Liver (tissue), 9 donors: Measurements from ENCODE around the gene FTO. TPM values are rescaled to one million over a fixed set of nuclear protein-coding genes. Genes with fewer than 3 reads are reported as not detected.

ENCODE experiments used
- DNase-seq: peaks from one replicate; pipeline ENCODE4 v3.0.0-alpha.2; 2017; ENCODE audit warnings: low spot score
- H3K27ac ChIP-seq, 2 donors: one replicate each; pipeline ENCODE4 v1.7.0; 2013; ENCODE audit warnings: inconsistent platforms in 2 of 2, low read length in 2 of 2, control low read depth in 1 of 2, low read depth in 1 of 2, mild to moderate bottlenecking in 1 of 2
- H3K27me3 ChIP-seq, 4 donors: one replicate each; pipeline versions ENCODE4 v1.6.1 to v1.7.0; 2013; ENCODE audit warnings: low read length in 3 of 4, inconsistent platforms in 1 of 4, mild to moderate bottlenecking in 1 of 4, moderate library complexity in 1 of 4; ENCODE audit not compliant: control insufficient read depth in 4 of 4, insufficient read depth in 4 of 4
- H3K36me3 ChIP-seq, 4 donors: one replicate each; pipeline versions ENCODE4 v1.6.1 to v1.7.0; 2013; ENCODE audit warnings: low read length in 3 of 4, mild to moderate bottlenecking in 3 of 4, low read depth in 1 of 4, moderate library complexity in 1 of 4; ENCODE audit not compliant: control insufficient read depth in 4 of 4, insufficient read depth in 3 of 4
- H3K4me1 ChIP-seq, 4 donors: one replicate each; pipeline versions ENCODE4 v1.6.1 to v1.7.0; 2013; ENCODE audit warnings: low read length in 3 of 4, mild to moderate bottlenecking in 3 of 4, moderate library complexity in 1 of 4; ENCODE audit not compliant: control insufficient read depth in 4 of 4, insufficient read depth in 4 of 4
- H3K4me3 ChIP-seq, 3 donors: one replicate each; pipeline versions ENCODE4 v1.6.1 to v1.7.0; 2013; ENCODE audit warnings: low read length in 3 of 3, control low read depth in 1 of 3, low read depth in 1 of 3, mild to moderate bottlenecking in 1 of 3
- H3K9ac ChIP-seq, 2 donors: one replicate each; pipeline ENCODE4 v1.7.0; 2013; ENCODE audit warnings: low read length in 2 of 2, mild to moderate bottlenecking in 2 of 2, moderate library complexity in 2 of 2, control low read depth in 1 of 2, low read depth in 1 of 2
- H3K9me3 ChIP-seq, 4 donors: one replicate each; pipeline versions ENCODE4 v1.6.1 to v1.7.0; 2013; ENCODE audit warnings: low read length in 3 of 4; ENCODE audit not compliant: control insufficient read depth in 4 of 4
- EGR1 ChIP-seq, 2 donors: IDR thresholded peaks; 2 replicates each; pipeline ENCODE4 v1.6.1; 2016 to 2018; ENCODE audit warnings: antibody characterized with exemption in 2 of 2, low read depth in 2 of 2
- FOXA1 ChIP-seq: IDR thresholded peaks from 2 replicates; pipeline ENCODE4 v1.6.1; 2016; ENCODE audit warnings: antibody characterized with exemption
- FOXA2 ChIP-seq: IDR thresholded peaks from 2 replicates; pipeline ENCODE4 v1.6.1; 2016; ENCODE audit warnings: antibody characterized with exemption
- GABPA ChIP-seq, 2 donors: IDR thresholded peaks in 1 of 2; conservative IDR thresholded peaks in 1 of 2; 2 replicates each; pipeline ENCODE4 v1.6.1; 2016; ENCODE audit warnings: antibody characterized with exemption in 2 of 2, mild to moderate bottlenecking in 1 of 2, moderate library complexity in 1 of 2
- HNF4A ChIP-seq, 2 donors: conservative IDR thresholded peaks; 2 replicates each; pipeline ENCODE4 v1.6.1; 2016; ENCODE audit warnings: antibody characterized with exemption in 2 of 2, mild to moderate bottlenecking in 2 of 2
- HNF4G ChIP-seq: IDR thresholded peaks from 2 replicates; pipeline ENCODE4 v1.6.1; 2016; ENCODE audit warnings: antibody characterized with exemption
- JUND ChIP-seq, 2 donors: IDR thresholded peaks; 2 replicates each; pipeline ENCODE4 v1.6.1; 2016; ENCODE audit warnings: antibody characterized with exemption in 2 of 2
- RAD21 ChIP-seq, 2 donors: IDR thresholded peaks; 2 replicates each; pipeline ENCODE4 v1.6.1; 2016; ENCODE audit warnings: antibody characterized with exemption in 2 of 2, mild to moderate bottlenecking in 2 of 2
- RXRA ChIP-seq, 2 donors: IDR thresholded peaks; 2 replicates each; pipeline ENCODE4 v1.6.1; 2017 to 2018; ENCODE audit warnings: antibody characterized with exemption in 2 of 2, mild to moderate bottlenecking in 1 of 2
- TAF1 ChIP-seq: conservative IDR thresholded peaks from 2 replicates; pipeline ENCODE4 v1.6.1; 2016; ENCODE audit warnings: antibody characterized with exemption, mild to moderate bottlenecking
- YY1 ChIP-seq: IDR thresholded peaks from 2 replicates; pipeline ENCODE4 v1.6.1; 2016; ENCODE audit warnings: antibody characterized with exemption, mild to moderate bottlenecking
- WGBS: extraction: QIAGEN DNeasy Blood & Tissue Kit; methylation state at CpG from one replicate; pipeline ENCODE4 v1.1.7; 2013; 5-methylcytosine and 5-hydroxymethylcytosine counted together
- polyA plus RNA-seq, 2 donors: library from polyadenylated mRNA; stranded (reverse) in 1 of 2; unstranded in 1 of 2; fragments of 200-250 nt in 1 of 2; fragments of >200 nt in 1 of 2; fragmentation: Nextera tagmentation in 1 of 2; extraction: Ambion mirVana in 1 of 2; gene quantifications; one replicate each; pipeline versions ENCODE4 v1.2.1 to v1.2.3, GENCODE V29; 2013 to 2015
- total RNA-seq, 2 donors: library from RNA; depleted of rRNA; stranded (reverse); fragments of >200 nt; gene quantifications; one replicate each; pipeline ENCODE4 v1.2.3, GENCODE V29; 2014
- TF ChIP-seq, protein P1 (sequence below): IDR thresholded peaks from 2 replicates; pipeline ENCODE4 v1.6.1; 2016; ENCODE audit warnings: antibody characterized with exemption, mild to moderate bottlenecking
- TF ChIP-seq, protein P2 (sequence below): fragments of 150-350 bp; IDR thresholded peaks from 2 replicates; pipeline ENCODE4 v1.5.1; 2017; ENCODE audit warnings: improper control_type of control experiment, low read depth, low read length; ENCODE audit not compliant: missing input control
- TF ChIP-seq, protein P3 (sequence below): IDR thresholded peaks from 2 replicates; pipeline ENCODE4 v1.6.1; 2016; ENCODE audit warnings: antibody characterized with exemption
- TF ChIP-seq, protein P4 (sequence below): IDR thresholded peaks from 2 replicates; pipeline ENCODE4 v1.6.1; 2016; ENCODE audit warnings: antibody characterized with exemption
- TF ChIP-seq, protein P5 (sequence below): IDR thresholded peaks from 2 replicates; pipeline ENCODE4 v1.6.1; 2016; ENCODE audit warnings: antibody characterized with exemption
- donor health status: healthy.
- donor health status: healthy.
- donor health status: healthy.
- donor health status: healthy.
- donor health status: healthy.

The FTO gene
- total and polyA plus RNA-seq, 4 donors: 12.0 to 54.2 (median 24.6) TPM

DNA sequence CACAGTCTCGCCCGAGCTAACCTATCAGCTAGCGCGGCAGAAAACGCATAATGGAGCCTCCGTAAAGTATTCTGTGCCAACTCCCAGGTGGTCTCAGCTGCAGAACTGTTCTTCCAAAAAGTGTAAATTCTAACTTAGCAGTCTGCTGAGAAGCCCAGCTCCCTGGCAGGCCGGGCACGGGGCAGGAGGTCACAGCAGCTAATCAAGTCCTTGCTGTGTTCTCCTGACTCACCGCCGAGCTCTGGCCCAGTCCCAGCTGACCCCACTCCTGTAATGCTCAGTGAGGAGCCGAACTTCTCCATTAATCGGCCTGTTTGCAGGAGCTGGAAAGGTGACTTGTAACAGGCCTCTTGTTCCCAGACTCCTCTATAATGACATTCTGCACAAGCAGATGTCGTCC is 389.3 kb downstream of the FTO start:
- no peaks in the 10 kb centered on the region for H3K9me3 ChIP-seq
- no peak for DNase-seq
- H3K36me3 ChIP-seq: no peaks in the 10 kb centered on the region
- H3K27me3 ChIP-seq: no peaks in the 10 kb centered on the region
- no peak overlapping the region for H3K4me3 ChIP-seq
- no peaks in the 10 kb centered on the region for H3K4me1 ChIP-seq
- TF ChIP-seq, protein P1, sequence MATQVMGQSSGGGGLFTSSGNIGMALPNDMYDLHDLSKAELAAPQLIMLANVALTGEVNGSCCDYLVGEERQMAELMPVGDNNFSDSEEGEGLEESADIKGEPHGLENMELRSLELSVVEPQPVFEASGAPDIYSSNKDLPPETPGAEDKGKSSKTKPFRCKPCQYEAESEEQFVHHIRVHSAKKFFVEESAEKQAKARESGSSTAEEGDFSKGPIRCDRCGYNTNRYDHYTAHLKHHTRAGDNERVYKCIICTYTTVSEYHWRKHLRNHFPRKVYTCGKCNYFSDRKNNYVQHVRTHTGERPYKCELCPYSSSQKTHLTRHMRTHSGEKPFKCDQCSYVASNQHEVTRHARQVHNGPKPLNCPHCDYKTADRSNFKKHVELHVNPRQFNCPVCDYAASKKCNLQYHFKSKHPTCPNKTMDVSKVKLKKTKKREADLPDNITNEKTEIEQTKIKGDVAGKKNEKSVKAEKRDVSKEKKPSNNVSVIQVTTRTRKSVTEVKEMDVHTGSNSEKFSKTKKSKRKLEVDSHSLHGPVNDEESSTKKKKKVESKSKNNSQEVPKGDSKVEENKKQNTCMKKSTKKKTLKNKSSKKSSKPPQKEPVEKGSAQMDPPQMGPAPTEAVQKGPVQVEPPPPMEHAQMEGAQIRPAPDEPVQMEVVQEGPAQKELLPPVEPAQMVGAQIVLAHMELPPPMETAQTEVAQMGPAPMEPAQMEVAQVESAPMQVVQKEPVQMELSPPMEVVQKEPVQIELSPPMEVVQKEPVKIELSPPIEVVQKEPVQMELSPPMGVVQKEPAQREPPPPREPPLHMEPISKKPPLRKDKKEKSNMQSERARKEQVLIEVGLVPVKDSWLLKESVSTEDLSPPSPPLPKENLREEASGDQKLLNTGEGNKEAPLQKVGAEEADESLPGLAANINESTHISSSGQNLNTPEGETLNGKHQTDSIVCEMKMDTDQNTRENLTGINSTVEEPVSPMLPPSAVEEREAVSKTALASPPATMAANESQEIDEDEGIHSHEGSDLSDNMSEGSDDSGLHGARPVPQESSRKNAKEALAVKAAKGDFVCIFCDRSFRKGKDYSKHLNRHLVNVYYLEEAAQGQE: no peak
- no peak for TF ChIP-seq JUND (IDR thresholded peaks at IDR 0.05)
- TF ChIP-seq EGR1 (IDR thresholded peaks at IDR 0.05; ENCODE audit: low read depth in 2 of 2): no peak
- TF ChIP-seq RAD21 (IDR thresholded peaks at IDR 0.05): no peak
- no peak for TF ChIP-seq FOXA2
- TF ChIP-seq GABPA (IDR thresholded peaks at IDR 0.05 in 1 of 2, conservative IDR thresholded peaks at IDR 0.05 in 1 of 2): no peak
- TF ChIP-seq HNF4G: no peak
- no peak for TF ChIP-seq YY1
- TF ChIP-seq, protein P2, sequence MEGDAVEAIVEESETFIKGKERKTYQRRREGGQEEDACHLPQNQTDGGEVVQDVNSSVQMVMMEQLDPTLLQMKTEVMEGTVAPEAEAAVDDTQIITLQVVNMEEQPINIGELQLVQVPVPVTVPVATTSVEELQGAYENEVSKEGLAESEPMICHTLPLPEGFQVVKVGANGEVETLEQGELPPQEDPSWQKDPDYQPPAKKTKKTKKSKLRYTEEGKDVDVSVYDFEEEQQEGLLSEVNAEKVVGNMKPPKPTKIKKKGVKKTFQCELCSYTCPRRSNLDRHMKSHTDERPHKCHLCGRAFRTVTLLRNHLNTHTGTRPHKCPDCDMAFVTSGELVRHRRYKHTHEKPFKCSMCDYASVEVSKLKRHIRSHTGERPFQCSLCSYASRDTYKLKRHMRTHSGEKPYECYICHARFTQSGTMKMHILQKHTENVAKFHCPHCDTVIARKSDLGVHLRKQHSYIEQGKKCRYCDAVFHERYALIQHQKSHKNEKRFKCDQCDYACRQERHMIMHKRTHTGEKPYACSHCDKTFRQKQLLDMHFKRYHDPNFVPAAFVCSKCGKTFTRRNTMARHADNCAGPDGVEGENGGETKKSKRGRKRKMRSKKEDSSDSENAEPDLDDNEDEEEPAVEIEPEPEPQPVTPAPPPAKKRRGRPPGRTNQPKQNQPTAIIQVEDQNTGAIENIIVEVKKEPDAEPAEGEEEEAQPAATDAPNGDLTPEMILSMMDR: no peak
- TF ChIP-seq TAF1: no peak
- TF ChIP-seq, protein P3, sequence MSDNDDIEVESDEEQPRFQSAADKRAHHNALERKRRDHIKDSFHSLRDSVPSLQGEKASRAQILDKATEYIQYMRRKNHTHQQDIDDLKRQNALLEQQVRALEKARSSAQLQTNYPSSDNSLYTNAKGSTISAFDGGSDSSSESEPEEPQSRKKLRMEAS: no peak
- no peak for TF ChIP-seq RXRA (IDR thresholded peaks at IDR 0.05)
- TF ChIP-seq, protein P4, sequence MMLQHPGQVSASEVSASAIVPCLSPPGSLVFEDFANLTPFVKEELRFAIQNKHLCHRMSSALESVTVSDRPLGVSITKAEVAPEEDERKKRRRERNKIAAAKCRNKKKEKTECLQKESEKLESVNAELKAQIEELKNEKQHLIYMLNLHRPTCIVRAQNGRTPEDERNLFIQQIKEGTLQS: no peak
- no peak for TF ChIP-seq HNF4A (conservative IDR thresholded peaks at IDR 0.05)
- no peak overlapping the region for H3K27ac ChIP-seq
- WGBS: 95% methylated on average over 13 of the region's 13 CpGs
- no peak overlapping the region for H3K9ac ChIP-seq

DNA sequence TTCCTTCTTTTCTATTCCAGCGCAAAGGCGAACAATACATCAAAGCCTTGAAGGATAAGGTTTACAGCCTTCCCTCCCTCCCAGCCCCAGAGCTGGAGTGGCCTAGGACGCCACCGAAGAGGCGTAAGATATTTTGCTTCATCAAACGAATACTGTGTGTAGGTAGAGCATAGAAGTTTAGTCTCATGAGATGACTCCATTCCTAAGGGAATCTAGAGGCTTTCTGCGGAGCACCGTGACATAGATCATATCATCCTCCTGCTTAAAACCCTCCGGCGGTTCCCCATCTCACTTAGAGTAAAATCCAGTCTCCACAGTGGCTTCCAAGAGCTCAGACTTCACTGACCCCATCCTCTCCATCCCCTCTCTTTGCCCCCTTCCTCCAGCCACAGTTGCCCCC is 390.7 kb downstream of the FTO start:
- DNase-seq: no peak
- no peaks in the 10 kb centered on the region for H3K9me3 ChIP-seq
- TF ChIP-seq RXRA (IDR thresholded peaks at IDR 0.05) (no peak), HNF4A (conservative IDR thresholded peaks at IDR 0.05) (no peak), FOXA2 (no peak), YY1 (no peak), HNF4G (no peak), RAD21 (IDR thresholded peaks at IDR 0.05) (no peak), GABPA (IDR thresholded peaks at IDR 0.05 in 1 of 2, conservative IDR thresholded peaks at IDR 0.05 in 1 of 2) (no peak), JUND (IDR thresholded peaks at IDR 0.05) (no peak), FOXA1 (no peak)
- TF ChIP-seq, protein P2: no peak
- TF ChIP-seq, protein P5, sequence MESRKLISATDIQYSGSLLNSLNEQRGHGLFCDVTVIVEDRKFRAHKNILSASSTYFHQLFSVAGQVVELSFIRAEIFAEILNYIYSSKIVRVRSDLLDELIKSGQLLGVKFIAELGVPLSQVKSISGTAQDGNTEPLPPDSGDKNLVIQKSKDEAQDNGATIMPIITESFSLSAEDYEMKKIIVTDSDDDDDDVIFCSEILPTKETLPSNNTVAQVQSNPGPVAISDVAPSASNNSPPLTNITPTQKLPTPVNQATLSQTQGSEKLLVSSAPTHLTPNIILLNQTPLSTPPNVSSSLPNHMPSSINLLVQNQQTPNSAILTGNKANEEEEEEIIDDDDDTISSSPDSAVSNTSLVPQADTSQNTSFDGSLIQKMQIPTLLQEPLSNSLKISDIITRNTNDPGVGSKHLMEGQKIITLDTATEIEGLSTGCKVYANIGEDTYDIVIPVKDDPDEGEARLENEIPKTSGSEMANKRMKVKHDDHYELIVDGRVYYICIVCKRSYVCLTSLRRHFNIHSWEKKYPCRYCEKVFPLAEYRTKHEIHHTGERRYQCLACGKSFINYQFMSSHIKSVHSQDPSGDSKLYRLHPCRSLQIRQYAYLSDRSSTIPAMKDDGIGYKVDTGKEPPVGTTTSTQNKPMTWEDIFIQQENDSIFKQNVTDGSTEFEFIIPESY: no peak
- TF ChIP-seq, protein P4: no peak
- no peaks in the 10 kb centered on the region for H3K4me1 ChIP-seq
- no peaks in the 10 kb centered on the region for H3K36me3 ChIP-seq
- 98% methylated on average over 10 of the region's 10 CpGs for WGBS
- no peak overlapping the region for H3K4me3 ChIP-seq
- no peak overlapping the region for H3K27ac ChIP-seq
- H3K27me3 ChIP-seq: no peaks in the 10 kb centered on the region
- no peak overlapping the region for H3K9ac ChIP-seq
